HEK293T (cell line): ENCODE data around the gene CALCOCO2.

ENCODE experiments used
- CTBP1 ChIP-seq: fragments of 450-650 bp; IDR thresholded peaks from 2 replicates; pipeline ENCODE4 v1.6.1; 2016; ENCODE audit warnings: borderline replicate concordance
- ELF4 ChIP-seq: fragments of 450-650 bp; IDR thresholded peaks from 2 replicates; pipeline ENCODE4 v1.6.1; 2017; ENCODE audit warnings: antibody characterized with exemption
- SP1 ChIP-seq: fragments of 450-650 bp; IDR thresholded peaks from 2 replicates; pipeline ENCODE4 v1.6.1; 2017

- TF ChIP-seq SP1 (no peak), CTBP1 (no peak), ELF4 (no peak)
These were observed 12.4 kb upstream of the CALCOCO2 start for GRCh38 chr17:48818361-48818841.
